PFSK-1 (cell line): Measurements from ENCODE around the gene BCAS3.

Experiments
- FOXP2 ChIP-seq: optimal IDR thresholded peaks from 2 replicates; pipeline ENCODE3; 2011; ENCODE audit warnings: borderline replicate concordance, control low read depth, inconsistent platforms; ENCODE audit not compliant: insufficient read depth; ENCODE audit errors: extremely low read length, extremely low read depth
- POLR2AphosphoS5 ChIP-seq: IDR thresholded peaks from 2 replicates; pipeline ENCODE4 v1.6.1; 2012; ENCODE audit warnings: low read depth, mild to moderate bottlenecking, control low read depth, low read length, moderate library complexity
- REST ChIP-seq, 2 experiments: IDR thresholded peaks; 2 replicates each; pipeline versions ENCODE4 v1.6.1 to v1.8.0; 2011 to 2012; ENCODE audit warnings: low read depth in 2 of 2, low read length in 2 of 2, control low read depth in 1 of 2, inconsistent platforms in 1 of 2, mild to moderate bottlenecking in 1 of 2, moderate library complexity in 1 of 2; ENCODE audit not compliant: insufficient read depth in 1 of 2
- SIN3A ChIP-seq: IDR thresholded peaks from 2 replicates; pipeline ENCODE4 v1.6.1; 2012; ENCODE audit warnings: mild to moderate bottlenecking, low read length, moderate library complexity, borderline replicate concordance; ENCODE audit not compliant: insufficient read depth
- TAF1 ChIP-seq: IDR thresholded peaks from 2 replicates; pipeline ENCODE4 v1.6.1; 2012; ENCODE audit warnings: low read length, control low read depth, borderline replicate concordance; ENCODE audit not compliant: insufficient read depth

The BCAS3 gene

GRCh38 chr17:61333136-61333535 is 655.5 kb downstream of the BCAS3 start:
- TF ChIP-seq TAF1: no peak
- no peak for TF ChIP-seq SIN3A
- no peak for TF ChIP-seq FOXP2
- no peak for TF ChIP-seq POLR2AphosphoS5
- no peak for TF ChIP-seq REST (IDR thresholded peaks at IDR 0.05; ENCODE audit: insufficient read depth in 1 of 2, low read depth in 2 of 2, low read length in 2 of 2)

DNA sequence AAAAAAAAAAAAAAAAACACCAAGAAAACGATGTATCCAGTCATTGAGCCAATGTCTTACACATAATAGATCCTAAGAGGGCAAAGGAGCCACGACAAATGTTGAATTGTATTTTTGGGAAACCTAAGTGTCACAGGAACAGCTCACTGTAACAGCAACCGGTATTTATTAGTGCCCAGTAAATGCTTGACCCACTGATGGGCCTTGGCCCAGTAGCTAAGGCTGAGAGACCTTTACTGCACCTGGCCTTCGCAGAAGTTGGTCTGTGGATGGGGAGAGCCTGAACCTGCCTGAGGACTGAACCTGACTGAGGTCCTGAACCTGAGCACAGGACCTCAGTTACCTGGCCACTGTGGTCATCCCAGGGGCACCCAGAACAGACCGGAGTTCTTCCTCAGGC is 657.0 kb downstream of the BCAS3 start:
- TF ChIP-seq FOXP2: no peak
- TF ChIP-seq POLR2AphosphoS5: no peak
- no peak for TF ChIP-seq REST (IDR thresholded peaks at IDR 0.05; ENCODE audit: insufficient read depth in 1 of 2, low read depth in 2 of 2, low read length in 2 of 2)
- TF ChIP-seq TAF1: no peak
- no peak for TF ChIP-seq SIN3A

DNA sequence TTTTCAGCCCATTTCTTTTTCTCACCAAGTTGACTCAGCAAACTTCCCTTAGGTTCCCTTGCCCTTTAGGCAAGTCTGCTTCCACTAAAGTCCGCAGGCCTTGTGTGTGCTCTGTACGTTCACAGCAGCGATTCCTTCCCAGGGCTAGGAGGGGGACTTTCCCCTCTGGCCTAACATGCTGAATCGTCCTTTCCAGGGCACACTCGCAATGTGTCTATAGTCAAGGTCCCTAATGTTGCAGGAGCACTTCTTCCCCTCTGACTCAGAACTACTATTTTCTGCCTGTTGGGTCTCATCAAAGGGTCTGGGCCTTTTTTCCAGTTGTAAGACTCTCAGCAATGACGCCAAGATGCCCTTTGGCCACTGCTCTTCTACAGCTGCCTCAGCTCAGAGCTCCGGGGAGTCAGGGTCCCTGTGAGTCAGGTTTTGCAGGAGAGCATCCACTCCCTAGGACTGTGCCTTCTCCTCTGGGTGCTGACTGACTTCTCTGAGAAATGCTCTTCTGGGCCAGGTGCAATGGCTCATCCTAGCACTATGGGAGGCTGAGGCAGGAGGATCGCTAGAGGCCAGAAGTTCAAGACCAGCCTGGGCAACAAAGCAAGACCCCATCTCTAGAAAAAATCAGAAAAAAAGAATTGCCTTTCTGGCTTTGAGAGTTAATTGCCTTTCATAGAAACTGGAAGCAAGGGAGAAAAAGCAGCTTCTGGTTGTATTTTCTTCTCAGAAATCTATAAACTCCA is 657.6 kb downstream of the BCAS3 start:
- no peak for TF ChIP-seq SIN3A
- TF ChIP-seq FOXP2: no peak

DNA sequence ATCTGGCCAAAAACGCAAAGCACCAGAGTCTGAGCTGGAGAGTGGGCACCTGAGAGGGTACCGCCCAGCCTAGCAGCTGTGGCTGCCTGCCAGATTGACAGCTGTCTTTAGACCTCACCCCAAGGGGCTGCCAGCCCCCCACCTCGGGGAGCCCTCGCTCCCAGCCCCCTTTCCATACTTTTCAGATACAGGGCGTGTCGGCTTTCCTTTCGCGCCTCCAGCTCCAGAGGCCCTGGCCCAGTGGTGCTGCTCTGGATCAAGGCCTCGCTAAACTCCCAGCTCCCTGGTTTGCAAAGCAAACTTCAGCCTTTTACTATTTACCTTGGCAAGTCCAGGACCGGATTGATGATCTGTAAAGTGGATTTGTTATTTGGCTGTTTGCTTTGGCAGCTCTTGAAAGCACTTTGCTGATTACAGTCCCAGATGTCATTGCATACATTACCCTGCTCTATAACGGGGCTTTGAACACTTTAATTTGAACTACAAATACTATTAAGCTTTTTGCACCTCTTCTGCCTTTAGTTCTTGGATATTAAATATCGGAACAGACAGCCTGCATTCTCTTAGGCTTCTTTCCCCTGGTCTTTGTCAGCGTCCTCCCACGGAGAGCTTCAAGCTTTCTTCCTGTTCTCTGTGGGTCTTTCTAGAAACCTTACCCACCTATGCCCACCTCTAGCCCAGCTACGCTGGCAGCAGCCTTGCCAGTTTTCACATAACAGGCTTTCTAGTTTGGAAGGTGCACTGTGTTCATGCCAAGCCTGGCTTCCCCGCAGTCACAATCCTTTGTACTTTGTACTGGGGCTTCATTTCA is 658.4 kb downstream of the BCAS3 start:
- TF ChIP-seq REST (IDR thresholded peaks at IDR 0.05; ENCODE audit: insufficient read depth in 1 of 2, low read depth in 2 of 2, low read length in 2 of 2): no peak
- TF ChIP-seq POLR2AphosphoS5: no peak
- TF ChIP-seq FOXP2: no peak
- TF ChIP-seq SIN3A: no peak
- no peak for TF ChIP-seq TAF1

- TF ChIP-seq SIN3A (no peak), POLR2AphosphoS5 (no peak), FOXP2 (no peak), REST (IDR thresholded peaks at IDR 0.05; ENCODE audit: insufficient read depth in 1 of 2, low read depth in 2 of 2, low read length in 2 of 2) (no peak), TAF1 (no peak)
These were observed 659.6 kb downstream of the BCAS3 start for GRCh38 chr17:61337290-61337689.
